GM19238 (cell line): ENCODE measurements around the gene ETS2.

ENCODE experiments used
- DNase-seq: peaks from one replicate; pipeline ENCODE4 v3.0.0; 2011; ENCODE audit warnings: low spot score; ENCODE audit not compliant: insufficient read length

The ETS2 gene

GRCh38 chr21:38800924-38801744 is 4.6 kb upstream of the ETS2 start:
- DNase-seq: no peak

GRCh38 chr21:38802050-38803026 is 3.4 kb upstream of the ETS2 start:
- DNase-seq: no peak

GRCh38 chr21:38803075-38803660 is 2.6 kb upstream of the ETS2 start:
- DNase-seq: no peak

GRCh38 chr21:38804030-38804788 is 1.5 kb upstream of the ETS2 start:
- no peak for DNase-seq

GRCh38 chr21:38804789-38805327 is 871 bp upstream of the ETS2 start:
- DNase-seq: peak; percentile 20

GRCh38 chr21:38806153-38806941 is 618 bp downstream of the ETS2 start:
- DNase-seq: peak; percentile 35

GRCh38 chr21:38806942-38807284 is 1.2 kb downstream of the ETS2 start:
- no peak for DNase-seq

GRCh38 chr21:38807441-38807871 is 1.7 kb downstream of the ETS2 start:
- no peak for DNase-seq

GRCh38 chr21:38807986-38808385 is 2.3 kb downstream of the ETS2 start:
- DNase-seq: no peak

GRCh38 chr21:38809198-38809878 is 3.6 kb downstream of the ETS2 start:
- DNase-seq: no peak

GRCh38 chr21:38810034-38810825 is 4.5 kb downstream of the ETS2 start:
- DNase-seq: no peak

GRCh38 chr21:38810826-38811164 is 5.1 kb downstream of the ETS2 start:
- DNase-seq: no peak

- no peak for DNase-seq
Measured at GRCh38 chr21:38811257-38811656, 5.5 kb downstream of the ETS2 start.

GRCh38 chr21:38813143-38813542 is 7.4 kb downstream of the ETS2 start:
- no peak for DNase-seq

- no peak for DNase-seq
Measured at GRCh38 chr21:38813547-38813946, 7.8 kb downstream of the ETS2 start.

- no peak for DNase-seq
Measured at GRCh38 chr21:38814126-38815059, 8.7 kb downstream of the ETS2 start.

GRCh38 chr21:38815060-38815405 is 9.3 kb downstream of the ETS2 start:
- DNase-seq: no peak
